Measurements from ENCODE around the gene ADAMTS18. TPM values are rescaled to one million over a fixed set of nuclear protein-coding genes. Genes with fewer than 3 reads are reported as not detected.

Gene ADAMTS18
- total RNA-seq, 1 experiment from 2014 or later, result 0.12 TPM

DNA sequence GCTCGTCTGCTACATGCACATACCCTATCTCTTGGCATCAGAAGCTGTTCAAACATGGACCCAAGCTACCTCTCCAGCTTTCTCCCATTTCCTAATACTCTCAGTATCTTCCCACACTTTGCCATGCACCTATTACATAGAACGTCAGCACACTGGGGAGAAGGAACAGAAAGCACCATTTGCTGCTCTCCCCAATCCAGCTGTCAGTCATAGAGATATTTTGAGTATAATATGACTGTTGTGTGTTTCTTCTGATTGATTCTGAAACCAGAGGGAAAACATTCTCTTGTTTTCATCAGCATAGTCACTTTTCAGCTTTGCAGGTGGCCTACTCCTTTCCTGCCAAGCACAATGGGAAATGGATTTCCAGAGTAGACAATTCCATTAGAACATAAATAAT is 107.1 kb downstream of the ADAMTS18 start:
- DNase-seq (ENCODE audit: low read depth), result no peak

DNA sequence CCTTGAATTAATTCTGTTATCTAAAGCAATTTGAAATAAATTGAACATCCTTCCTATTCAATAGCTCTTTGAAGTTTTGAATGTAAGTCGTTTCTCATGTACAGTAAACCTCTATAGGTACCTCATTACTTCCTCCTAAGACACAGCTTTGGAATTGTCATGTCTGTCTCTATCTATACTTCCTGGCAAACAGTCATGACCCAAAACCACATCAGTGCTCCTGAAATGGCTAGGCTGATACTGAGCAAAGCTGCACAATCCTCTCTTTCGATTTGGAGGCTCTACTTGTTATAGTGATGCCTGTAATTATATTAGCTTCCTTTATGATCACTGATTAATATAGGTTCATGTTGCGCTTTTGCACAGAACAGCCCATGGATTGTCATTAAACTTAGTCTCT is 110.1 kb downstream of the ADAMTS18 start:
- no peak for DNase-seq (ENCODE audit: low read depth)

DNA sequence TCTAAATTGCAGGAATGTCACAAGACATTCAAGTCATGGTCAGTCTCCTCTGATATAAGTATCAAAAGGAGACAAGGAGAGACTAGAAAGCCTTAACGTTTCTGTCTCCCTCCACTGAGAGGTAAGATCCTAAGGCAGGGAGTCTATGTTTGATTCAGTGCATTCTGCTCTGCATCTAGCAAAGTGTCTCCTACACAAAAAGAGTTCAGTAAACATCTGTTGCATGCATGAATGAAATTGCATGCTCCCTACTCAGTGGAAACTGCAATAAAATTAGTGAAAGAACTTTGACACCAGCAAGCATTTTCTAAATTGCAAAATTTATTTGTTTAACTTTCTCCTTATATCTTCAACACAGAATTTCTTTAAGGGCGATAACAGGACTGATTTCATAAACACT is 111.1 kb downstream of the ADAMTS18 start:
- no peak for DNase-seq (ENCODE audit: low read depth)

DNA sequence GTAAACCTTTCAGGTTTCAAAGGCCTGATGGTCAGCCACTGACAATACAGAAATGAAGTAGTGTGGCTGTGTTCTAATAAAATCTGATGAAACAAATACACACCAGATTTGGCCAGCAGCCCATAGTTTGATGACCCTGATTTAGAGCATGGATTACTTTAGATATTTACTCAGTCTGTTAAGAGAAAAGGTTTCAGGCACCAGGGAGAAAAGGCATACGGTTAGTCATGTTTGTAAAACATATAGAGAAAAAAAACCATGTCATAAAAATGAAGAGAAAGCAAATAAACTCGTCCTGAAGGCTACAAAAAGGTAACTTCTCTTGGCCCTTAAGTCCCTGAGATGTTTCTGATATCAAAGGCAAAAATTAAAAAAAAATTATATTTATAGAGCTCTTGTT is 112.1 kb downstream of the ADAMTS18 start:
- no peak for DNase-seq (ENCODE audit: low read depth)

DNA sequence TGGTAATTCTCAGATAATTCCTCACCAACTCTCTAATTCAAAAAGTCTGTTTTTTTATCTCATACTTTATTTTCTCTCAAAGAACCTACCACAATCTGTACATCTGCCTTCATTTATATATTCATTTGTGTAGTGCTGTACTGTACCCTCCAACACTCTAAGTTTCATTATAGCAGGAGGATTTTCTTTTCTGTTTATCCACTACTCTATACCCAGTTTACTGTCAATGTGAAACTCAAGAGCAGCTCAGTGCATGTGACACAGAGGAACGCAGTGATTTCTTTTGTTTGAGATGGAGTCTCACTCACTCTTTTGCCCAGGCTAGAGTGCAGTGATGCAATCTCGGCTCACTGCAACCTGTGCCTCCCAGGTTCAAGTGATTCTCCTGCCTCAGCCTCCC is 117.8 kb downstream of the ADAMTS18 start:
- DNase-seq (ENCODE audit: low read depth), result no peak

DNA sequence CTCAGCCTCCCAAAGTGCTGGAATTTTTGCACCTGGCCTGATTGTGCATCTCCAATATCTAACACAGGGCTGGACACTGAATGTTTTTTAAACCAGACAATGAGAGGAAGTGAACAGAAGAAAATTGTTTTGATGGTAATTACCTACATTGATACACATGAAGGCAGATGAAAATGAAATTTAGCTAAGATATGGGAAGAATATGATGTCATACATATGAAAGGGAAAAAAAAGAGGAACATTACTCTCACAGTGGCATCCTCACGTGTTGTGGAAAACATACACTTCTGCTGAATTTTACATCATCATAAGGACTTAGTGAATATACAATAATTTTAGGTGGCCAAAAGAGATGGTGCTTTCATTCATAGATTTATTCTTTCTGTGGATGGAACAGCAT is 124.0 kb downstream of the ADAMTS18 start:
- DNase-seq (ENCODE audit: low read depth), result no peak

DNA sequence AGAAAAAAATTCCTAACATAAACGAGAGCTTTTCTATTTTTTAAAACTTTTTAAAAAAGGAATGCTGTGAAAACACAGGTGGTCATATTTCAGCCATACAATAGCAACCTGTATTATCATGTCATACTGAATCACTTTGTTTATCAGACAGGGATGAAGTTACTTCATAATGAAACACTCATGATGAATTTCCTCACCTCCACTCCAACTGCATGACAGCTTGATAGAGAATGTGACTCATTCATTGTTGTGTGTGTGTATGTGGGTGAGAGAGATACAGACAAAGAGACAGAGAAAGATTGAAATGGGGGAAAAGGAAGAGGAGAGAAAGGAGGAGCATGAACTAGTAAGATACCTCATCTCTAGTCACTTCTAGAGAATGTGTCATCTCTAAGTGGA is 126.7 kb downstream of the ADAMTS18 start:
- DNase-seq (ENCODE audit: low read depth), result peak; percentile 90

DNA sequence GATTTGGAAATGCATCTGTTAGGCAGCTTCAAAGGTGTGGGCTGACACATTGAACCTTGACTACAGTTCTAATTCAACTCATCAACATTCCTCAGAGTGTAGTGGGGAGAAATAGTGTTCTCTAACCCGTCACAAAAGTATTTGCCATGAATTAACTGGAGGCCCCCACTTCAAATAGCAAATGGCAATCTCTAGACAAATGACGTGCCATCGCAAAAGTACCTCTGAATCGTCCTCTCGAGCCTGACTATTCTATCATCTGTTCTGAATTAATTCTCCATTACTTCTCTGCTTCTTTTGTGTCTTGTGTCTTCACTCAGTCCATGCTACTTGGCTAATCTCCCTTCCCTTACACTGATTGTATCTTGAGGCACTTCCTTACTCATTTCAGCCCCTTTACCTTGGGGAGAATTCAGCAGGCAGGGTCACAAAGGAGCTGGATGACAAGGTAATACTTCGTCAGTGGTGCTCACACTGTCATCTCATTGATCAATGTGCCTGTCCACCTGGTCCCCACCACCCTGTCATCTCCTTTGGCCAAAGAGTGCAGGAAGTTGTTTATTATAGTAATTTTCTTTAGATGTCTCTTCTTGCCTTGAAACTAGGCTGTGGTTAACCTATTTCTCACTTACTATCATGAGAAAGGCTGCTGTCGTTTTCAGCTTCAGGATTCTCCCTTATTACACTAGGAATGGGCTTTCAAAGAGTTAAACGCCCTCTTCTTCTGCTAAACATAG is 127.2 kb downstream of the ADAMTS18 start:
- DNase-seq (ENCODE audit: low read depth), result no peak

DNA sequence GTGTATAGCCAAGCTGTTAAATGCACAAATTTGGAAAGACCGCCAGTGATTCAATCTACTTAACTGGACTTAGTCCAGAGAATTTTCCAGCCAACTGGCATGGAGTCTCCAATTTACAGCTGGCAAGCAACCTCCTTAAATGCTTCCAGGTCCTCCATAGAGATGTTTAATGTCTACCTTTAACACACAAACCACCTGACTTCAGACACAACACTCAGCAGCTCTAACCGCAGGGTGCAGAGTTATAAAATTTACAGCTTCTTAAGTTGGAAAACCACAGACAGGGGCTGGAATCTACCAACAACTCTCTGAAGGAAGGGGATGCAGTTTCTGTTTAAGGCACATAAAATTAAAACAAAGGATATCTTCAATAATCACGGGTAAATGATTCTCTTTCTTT is 128.8 kb downstream of the ADAMTS18 start:
- peak; percentile 82 for DNase-seq (ENCODE audit: low read depth)

DNA sequence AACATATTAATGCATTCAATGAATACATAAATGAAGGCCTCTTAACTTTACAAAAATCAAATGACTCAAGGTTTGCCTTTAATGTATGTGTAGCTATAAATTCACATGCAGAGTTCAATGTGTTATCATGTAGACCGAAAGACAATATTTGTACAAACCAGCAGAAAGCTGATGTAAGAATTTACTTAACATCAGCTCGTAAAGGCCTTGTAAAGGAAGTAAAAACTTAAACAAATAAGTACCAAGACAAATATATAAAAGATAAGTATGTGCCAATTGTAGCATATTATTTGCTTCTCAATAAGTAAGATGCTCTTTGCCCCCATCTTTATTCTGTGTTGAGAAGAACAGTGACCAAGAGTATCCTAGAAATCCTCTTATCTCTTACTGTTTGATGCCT is 130.0 kb downstream of the ADAMTS18 start:
- no peak for DNase-seq (ENCODE audit: low read depth)

DNA sequence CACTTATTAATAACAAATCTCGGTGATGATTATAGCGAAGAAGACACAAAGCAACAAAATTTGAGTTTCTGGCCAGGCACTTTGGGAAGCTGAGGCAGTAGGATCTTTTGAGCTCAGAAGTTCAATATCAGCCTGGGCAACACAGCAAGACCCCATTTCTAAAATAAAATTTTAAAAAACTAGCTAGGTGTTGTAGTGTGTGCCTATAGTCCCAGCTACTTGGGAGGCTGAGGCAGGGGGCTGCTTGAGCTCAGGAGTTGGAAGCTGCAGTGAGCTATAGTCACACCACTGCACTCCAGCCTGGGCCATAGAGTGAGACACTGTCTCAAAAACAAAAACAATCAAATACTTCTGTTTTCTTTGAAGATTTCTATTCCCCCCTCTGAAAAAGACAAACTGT is 130.7 kb downstream of the ADAMTS18 start:
- no peak for DNase-seq (ENCODE audit: low read depth)

DNA sequence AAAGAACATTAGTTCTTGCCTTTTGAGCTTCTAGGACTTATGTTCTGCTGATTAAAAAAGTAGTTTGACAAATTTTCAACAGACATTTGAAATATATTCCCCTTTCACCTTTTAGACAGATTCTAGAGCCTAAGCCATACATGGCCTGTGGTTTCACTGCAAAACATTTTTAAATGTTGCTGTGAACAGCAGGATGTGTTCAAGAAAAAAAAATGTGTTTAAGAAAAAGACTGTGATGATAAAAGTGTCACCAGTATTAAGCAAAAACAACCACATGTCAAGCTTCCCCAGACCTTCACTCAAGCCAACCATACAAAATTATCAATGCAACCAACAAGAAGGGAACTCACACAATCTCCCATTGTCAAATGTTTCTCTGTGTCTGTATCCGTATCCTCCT is 132.2 kb downstream of the ADAMTS18 start:
- no peak for DNase-seq (ENCODE audit: low read depth)

DNA sequence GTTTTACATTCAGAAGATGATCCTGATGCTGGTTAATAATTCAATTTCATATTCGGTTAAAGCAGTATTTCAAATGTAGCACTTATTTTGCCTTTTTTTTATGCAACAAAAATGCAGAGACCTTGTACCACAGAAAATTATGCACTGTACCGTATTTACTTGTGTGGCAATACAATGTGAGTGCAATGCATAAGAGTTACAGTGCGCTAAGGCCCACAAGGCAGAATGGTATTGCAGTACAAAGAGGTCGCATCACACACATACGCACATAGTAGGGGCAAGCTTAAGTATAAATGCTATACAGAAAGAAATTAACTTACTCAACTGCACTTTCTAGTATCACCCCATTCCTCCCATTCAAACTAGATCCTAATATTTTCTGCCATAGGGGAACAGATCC is 132.6 kb downstream of the ADAMTS18 start:
- no peak for DNase-seq (ENCODE audit: low read depth)

DNA sequence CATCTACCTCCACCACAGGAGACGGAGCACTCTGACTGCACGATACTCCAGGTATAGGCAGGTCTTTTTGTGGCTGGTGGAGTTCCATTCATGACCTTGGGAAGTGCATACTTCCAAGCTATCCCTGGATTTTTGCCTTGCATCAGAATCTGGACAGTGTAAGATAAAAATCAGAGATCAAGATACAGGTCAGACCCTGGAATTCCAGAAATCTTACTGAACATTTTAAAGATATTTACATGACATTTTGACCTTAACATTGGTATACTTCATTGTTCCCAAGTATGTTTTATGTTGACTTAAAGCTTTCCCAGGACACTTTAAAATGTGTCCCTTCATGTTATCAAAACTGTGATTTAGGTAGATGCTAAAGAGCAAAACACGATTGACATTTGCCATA is 134.6 kb downstream of the ADAMTS18 start:
- peak; percentile 45 for DNase-seq (ENCODE audit: low read depth)

DNA sequence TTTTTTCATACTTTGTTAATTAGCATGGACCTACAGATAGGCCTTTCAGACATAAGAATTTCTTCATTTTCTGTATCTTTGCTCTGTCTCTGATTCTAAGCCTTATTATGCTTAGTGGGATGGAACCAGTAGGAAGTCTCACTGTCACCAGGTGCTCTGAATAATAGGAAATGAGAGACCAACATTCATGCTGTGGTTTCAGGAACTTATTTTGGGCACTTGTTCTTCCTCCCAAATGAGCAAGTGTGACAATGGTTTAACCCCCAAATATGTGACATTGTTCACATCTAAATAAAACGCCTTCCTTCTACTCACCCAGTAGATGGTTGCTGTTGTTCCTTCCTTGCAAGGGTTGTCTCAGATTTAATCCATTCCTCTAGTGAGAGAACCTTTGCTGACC is 135.4 kb downstream of the ADAMTS18 start:
- peak; percentile 47 for DNase-seq (ENCODE audit: low read depth)

DNA sequence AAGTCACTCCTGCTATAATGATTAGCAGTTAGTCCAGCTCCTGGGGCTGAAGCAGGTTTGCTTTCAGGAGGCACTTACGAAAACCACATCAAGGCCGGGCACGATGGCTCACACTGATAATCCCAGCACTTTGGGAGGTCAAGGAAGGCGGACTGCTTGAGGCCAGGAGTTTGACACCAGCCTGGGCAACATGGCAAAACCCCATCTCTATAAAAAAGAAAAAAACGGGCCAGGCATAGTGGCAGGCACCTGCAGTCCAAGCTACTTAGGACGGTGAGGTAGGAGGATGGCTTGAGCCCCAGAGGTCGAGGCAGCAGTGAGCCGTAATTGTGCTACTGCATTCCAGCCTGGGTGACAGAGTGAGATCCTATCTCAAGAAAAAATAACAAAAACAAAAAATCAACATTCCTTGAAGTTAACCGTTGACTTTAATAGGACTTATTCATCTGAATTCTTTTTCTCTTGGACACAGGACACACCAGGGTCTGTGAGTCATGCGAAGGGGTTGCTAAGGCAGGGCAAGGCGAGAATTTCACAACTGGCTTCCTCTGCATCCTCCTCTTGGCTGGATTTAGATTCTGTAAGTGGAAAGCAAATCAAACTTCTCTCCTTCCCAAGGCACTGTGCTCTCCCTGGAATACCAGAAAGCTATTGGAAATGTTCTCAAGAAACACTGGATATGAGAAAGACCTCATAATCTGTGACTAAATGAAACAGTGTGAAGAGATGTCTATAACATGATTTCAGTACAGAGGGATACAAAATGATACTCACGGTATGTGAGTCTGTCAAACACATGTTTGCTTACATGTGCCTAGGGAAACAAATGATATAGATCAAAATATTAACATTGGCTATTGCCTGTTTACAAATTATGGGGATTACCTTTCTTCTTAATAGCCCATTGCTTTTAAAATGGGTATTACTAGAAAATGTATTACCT is 136.1 kb downstream of the ADAMTS18 start:
- peak; percentile 99 for DNase-seq (ENCODE audit: low read depth)

DNA sequence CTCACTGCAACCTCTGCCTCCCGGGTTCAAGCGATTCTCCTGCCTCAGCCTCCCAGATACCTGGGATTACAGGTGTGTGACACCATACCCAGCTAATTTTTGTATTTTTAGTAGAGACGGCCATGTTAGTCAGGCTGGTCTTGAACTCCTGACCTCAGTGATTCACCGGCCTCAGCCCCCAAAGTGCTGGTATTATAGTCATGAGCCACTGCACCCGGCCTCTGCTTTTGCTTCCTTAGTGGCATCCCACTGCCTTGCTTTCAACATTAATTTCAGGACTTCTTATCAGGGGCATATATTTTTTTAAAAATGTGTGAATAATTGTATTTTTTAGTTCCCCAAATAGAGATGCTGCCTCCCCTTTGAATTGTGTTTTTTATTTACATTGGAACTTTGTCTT is 136.8 kb downstream of the ADAMTS18 start:
- peak; percentile 82 for DNase-seq (ENCODE audit: low read depth)

DNA sequence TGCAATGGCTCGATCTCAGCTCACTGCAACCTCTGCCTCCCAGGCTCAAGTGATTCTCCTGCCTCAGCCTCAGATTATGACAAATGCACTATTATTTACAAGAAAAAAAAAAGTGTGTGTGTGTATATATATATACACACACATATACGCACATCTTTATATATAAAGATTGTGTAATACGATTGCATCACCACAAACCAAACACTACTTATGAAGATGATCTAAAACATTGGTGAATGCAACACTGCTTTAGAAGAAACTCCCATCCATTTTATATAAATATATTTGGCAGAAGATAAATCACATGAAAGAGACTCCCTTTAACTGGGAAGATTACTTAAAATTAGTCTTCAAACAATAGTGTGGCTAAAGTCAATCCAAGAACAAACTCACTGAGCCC is 138.9 kb downstream of the ADAMTS18 start:
- no peak for DNase-seq (ENCODE audit: low read depth)

DNA sequence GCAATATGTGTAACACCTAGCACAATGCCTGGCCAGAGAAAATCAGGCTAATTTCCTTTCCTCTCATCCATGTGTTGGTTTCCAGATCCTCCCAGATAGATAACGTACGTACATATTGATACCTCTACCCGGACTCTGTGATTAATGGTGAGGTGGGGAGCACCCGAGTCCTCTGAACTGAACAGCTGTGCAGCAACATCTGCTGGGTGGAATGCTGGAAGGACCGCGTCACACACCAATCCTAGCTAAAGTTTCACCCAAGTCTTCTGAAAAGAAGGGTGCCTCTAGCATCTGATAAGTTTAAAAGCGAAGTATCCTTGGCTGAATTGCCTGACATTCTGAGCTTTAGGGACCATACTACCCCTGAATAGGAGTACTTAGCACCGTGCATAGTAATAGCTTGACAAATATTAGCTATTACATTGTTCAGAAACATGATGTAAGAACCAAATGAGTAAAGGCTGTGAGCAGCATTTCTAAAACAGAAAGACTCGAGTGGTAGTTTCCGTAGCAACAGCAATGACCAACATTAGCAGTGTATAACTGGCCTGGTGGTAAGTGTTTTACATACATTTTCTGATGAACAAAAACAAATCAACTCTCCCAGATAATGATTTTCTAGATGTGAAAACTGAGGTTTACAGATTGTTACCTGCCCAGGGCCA is 144.3 kb downstream of the ADAMTS18 start:
- DNase-seq (ENCODE audit: low read depth), result peak; percentile 54

DNA sequence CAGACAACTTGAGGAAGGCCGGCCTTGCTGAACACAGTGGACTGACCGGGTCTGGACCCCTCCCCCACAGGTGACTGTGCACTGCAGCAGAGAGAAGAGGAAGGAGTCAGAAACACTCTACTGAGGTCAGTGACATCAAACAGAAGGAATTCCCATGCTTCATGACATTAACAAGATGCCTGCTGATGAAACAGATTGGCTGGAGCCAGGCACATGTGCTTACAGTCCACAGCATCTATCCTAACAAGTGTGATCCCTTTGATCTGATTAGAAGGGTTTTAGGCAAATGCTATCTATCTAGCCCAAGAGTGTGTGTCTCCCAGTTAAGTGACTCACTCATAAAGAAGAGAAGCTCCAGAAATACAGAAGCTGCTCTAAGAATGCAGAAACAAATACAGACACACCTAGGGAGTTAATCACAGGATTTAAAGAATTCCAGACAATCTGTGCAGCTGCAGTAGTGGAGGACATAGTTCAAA is 145.5 kb downstream of the ADAMTS18 start:
- peak; percentile 90 for DNase-seq (ENCODE audit: low read depth)

DNA sequence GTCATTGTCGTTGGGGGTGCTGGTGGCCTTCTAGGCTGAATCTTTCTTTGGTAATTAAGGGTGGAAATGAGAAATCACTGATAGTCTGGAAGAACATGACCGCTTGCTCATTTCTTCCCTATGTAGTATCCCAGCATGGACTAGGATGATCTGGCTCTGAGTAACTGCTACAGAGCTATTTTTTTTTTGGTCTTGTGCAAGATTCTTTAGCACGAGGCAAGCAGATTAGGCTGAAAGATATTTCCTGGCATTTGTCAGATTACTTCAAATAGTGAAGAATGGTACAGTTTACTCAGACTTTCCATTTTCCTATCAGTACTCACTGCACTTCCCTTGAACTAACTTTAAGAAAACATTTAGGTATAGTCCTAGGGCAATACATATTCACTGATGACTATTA is 146.6 kb downstream of the ADAMTS18 start:
- peak; percentile 85 for DNase-seq (ENCODE audit: low read depth)

DNA sequence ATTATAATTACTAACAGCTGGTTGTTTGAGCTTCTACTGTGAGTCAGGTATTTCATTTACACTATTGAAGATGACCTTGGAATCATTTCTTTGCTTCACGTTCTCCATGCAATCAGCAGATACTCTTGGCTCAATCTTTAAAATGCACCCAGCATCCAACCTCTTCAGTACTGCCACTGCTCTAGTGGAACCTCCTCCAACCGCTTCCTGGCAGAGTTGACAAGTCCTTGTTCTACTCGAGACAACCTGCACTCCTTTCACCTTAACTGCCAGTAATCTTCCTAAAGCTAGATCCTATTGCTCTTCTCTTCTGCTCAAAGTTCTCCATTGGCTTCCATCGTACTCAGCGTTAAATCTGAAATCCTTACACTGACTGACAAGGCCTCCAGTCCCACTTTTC is 149.2 kb downstream of the ADAMTS18 start:
- DNase-seq (ENCODE audit: low read depth), result no peak

Measured in M059J (cell line).